HepG2 (cell line): Measurements from ENCODE around the gene MYOM1. TPM values are rescaled to one million over a fixed set of nuclear protein-coding genes. Genes with fewer than 3 reads are reported as not detected.

ENCODE experiments used
- ATAD3A ChIP-seq: sonication (generic); formaldehyde crosslinking; IDR thresholded peaks from 2 replicates; pipeline ENCODE4 v1.4.0; 2020; ENCODE audit warnings: missing genetic modification reagents
- HNRNPUL1 ChIP-seq: fragments of 200-400 bp; formaldehyde crosslinking; IDR thresholded peaks from 2 replicates; pipeline ENCODE4 v1.6.1; 2017; ENCODE audit warnings: low read depth, mild to moderate bottlenecking, low read length, moderate library complexity
- POLR2A ChIP-seq, 2 experiments: IDR thresholded peaks; 2 replicates each; pipeline ENCODE4 v1.6.1; 2011; ENCODE audit warnings: low read depth in 2 of 2, low read length in 2 of 2, mild to moderate bottlenecking in 1 of 2, moderate library complexity in 1 of 2; ENCODE audit not compliant: insufficient read depth in 1 of 2
- REL ChIP-seq: sonication (generic); formaldehyde crosslinking; conservative IDR thresholded peaks from 2 replicates; pipeline ENCODE4 v1.8.0; 2022; ENCODE audit warnings: mild to moderate bottlenecking, missing genetic modification reagents, moderate library complexity
- SALL1 ChIP-seq: sonication (generic); formaldehyde crosslinking; IDR thresholded peaks from 2 replicates; pipeline ENCODE4 v1.8.0; 2022; ENCODE audit warnings: mild to moderate bottlenecking, missing genetic modification reagents
- SMAD1 ChIP-seq: sonication (generic); formaldehyde crosslinking; IDR thresholded peaks from 2 replicates; pipeline ENCODE4 v1.4.0; 2020; ENCODE audit warnings: missing genetic modification reagents, low read depth, mild to moderate bottlenecking, borderline replicate concordance
- SOX13 ChIP-seq, 3 experiments: fragments of 450-650 bp in 1 of 3; sonication (generic) in 1 of 3; formaldehyde crosslinking in 1 of 3; IDR thresholded peaks in 2 of 3; conservative IDR thresholded peaks in 1 of 3; 2 replicates each; pipeline versions ENCODE4 v1.5.0 to v1.6.1; 2016 to 2020; ENCODE audit warnings: antibody characterized with exemption in 1 of 3, mild to moderate bottlenecking in 1 of 3, missing compliant biosample characterization in 1 of 3, missing genetic modification reagents in 1 of 3, moderate library complexity in 1 of 3
- SOX6 ChIP-seq, 2 experiments: fragments of 450-650 bp in 1 of 2; sonication (generic) in 1 of 2; formaldehyde crosslinking in 1 of 2; IDR thresholded peaks; 2 replicates each; pipeline versions ENCODE4 v1.4.0 to v1.6.1; 2017 to 2020; ENCODE audit warnings: antibody characterized with exemption in 1 of 2, mild to moderate bottlenecking in 1 of 2, missing genetic modification reagents in 1 of 2
- YEATS2 ChIP-seq: sonication (generic); formaldehyde crosslinking; IDR thresholded peaks from 2 replicates; pipeline ENCODE4 v1.4.0; 2020; ENCODE audit warnings: missing genetic modification reagents, borderline replicate concordance
- YY1 ChIP-seq: IDR thresholded peaks from 2 replicates; pipeline ENCODE4 v1.6.1; 2011; ENCODE audit warnings: low read length, low read depth, moderate library complexity, mild to moderate bottlenecking; ENCODE audit not compliant: insufficient read depth, insufficient replicate concordance
- ZBTB38 ChIP-seq: sonication (generic); formaldehyde crosslinking; IDR thresholded peaks from 2 replicates; pipeline ENCODE4 v1.5.1; 2020; ENCODE audit warnings: mild to moderate bottlenecking, missing genetic modification reagents
- ZFP37 ChIP-seq: sonication (generic); formaldehyde crosslinking; IDR thresholded peaks from 2 replicates; pipeline ENCODE4 v1.4.0; 2020; ENCODE audit warnings: missing genetic modification reagents, borderline replicate concordance
- ZNF331 ChIP-seq: sonication (generic); formaldehyde crosslinking; IDR thresholded peaks from 2 replicates; pipeline ENCODE4 v1.4.0; 2020; ENCODE audit warnings: missing genetic modification reagents
- ZNF350 ChIP-seq: sonication (generic); formaldehyde crosslinking; IDR thresholded peaks from 2 replicates; pipeline ENCODE4 v1.4.0; 2020; ENCODE audit warnings: mild to moderate bottlenecking, low read depth, missing genetic modification reagents, borderline replicate concordance
- polyA plus RNA-seq, 8 experiments: library from polyadenylated mRNA; depleted of rRNA in 3 of 8; stranded (reverse) in 7 of 8; unstranded in 1 of 8; fragments of >200 nt; fragmentation: Illumina TruSeq in 4 of 8; extraction: Trizol in 4 of 8; gene quantifications; 2 replicates each; pipeline versions ENCODE4 v1.2.1 to v1.2.3, GENCODE V29; 2011 to 2016; ENCODE audit warnings: low read depth in 4 of 8, missing spikeins in 1 of 8, mixed read lengths in 1 of 8; ENCODE audit not compliant: insufficient read depth in 1 of 8
- total RNA-seq, 5 experiments: library from RNA; depleted of rRNA; stranded (reverse); fragments of >200 nt; fragmentation: Illumina TruSeq; extraction: Trizol; gene quantifications; 2 replicates each; pipeline ENCODE4 v1.2.3, GENCODE V29; 2016; ENCODE audit warnings: low read depth in 1 of 5
- TF ChIP-seq, protein P1 (sequence below): sonication (generic); formaldehyde crosslinking; IDR thresholded peaks from 2 replicates; pipeline ENCODE4 v1.4.0; 2020; ENCODE audit warnings: low read depth, missing genetic modification reagents
- TF ChIP-seq, protein P2 (sequence below): IDR thresholded peaks from 2 replicates; pipeline ENCODE4 v1.6.1; 2016; ENCODE audit warnings: control low read depth
- TF ChIP-seq, protein P3 (sequence below): sonication (generic); formaldehyde crosslinking; conservative IDR thresholded peaks from 2 replicates; pipeline ENCODE4 v1.8.0; 2022; ENCODE audit warnings: low read depth, missing genetic modification reagents
- TF ChIP-seq, protein P4 (sequence below): sonication (generic); formaldehyde crosslinking; IDR thresholded peaks from 2 replicates; pipeline ENCODE4 v1.4.0; 2020; ENCODE audit warnings: missing genetic modification reagents, mild to moderate bottlenecking, borderline replicate concordance

The MYOM1 gene
- total and polyA plus RNA-seq, 2 of the 13 experiments (the other 11 are each of a cell fraction or from before 2014, with no cell fraction given), result 0.46 to 0.98 TPM

DNA sequence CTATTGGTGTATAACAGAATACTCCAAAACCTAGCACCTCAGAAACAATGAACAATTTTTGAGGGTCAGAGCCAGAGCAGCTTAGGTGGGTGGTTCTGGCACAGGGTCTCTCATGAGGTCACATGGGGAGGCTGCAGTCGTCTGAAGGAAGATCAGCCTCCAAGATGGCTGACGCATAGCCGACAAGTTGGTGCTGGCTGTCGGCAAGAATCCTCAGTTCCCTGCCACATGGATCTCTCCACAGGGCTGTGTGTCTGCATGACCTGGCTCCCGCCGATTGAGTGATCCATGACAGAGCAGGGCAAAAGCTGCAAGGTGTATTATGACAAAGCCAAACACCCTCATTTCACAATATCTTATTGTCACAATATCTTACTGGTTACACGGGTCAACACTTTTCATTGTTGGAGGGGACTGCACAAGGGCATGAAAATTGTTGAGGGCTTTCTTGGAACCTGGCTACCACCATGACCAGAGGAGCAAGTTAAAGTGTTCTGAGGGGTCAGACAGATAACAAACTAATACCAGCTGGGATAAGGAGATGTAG is 46.4 kb upstream of the MYOM1 start (continued):
- TF ChIP-seq ZNF331 (CRISPR knock-in tag) (no peak), SMAD1 (CRISPR knock-in tag) (no peak), ZFP37 (no peak), POLR2A (IDR thresholded peaks at IDR 0.05; ENCODE audit: insufficient read depth in 1 of 2, low read depth in 2 of 2, low read length in 2 of 2) (peak in 1 of 2 experiments; percentile 25; a peak in 1 of 4 replicates), HNRNPUL1 (no peak), SOX13 (IDR thresholded peaks at IDR 0.05) (no peak), SOX13 (CRISPR knock-in tag; conservative IDR thresholded peaks at IDR 0.05 in 1 of 2, IDR thresholded peaks at IDR 0.05 in 1 of 2) (peak in 1 of 2 experiments; percentile 62; a peak in 2 of 4 replicates), YEATS2 (CRISPR knock-in tag) (no peak), SOX6 (IDR thresholded peaks at IDR 0.05) (no peak), SOX6 (CRISPR knock-in tag; IDR thresholded peaks at IDR 0.05) (peak; percentile 49; the same call in 1 of the 2 replicates), SALL1 (CRISPR knock-in tag) (peak; percentile 25; the same call in 1 of the 2 replicates), REL (CRISPR knock-in tag) (no peak), ZNF350 (no peak), YY1 (peak; percentile 41), ZBTB38 (CRISPR knock-in tag) (no peak), ATAD3A (CRISPR knock-in tag) (no peak)
- TF ChIP-seq, protein P1, sequence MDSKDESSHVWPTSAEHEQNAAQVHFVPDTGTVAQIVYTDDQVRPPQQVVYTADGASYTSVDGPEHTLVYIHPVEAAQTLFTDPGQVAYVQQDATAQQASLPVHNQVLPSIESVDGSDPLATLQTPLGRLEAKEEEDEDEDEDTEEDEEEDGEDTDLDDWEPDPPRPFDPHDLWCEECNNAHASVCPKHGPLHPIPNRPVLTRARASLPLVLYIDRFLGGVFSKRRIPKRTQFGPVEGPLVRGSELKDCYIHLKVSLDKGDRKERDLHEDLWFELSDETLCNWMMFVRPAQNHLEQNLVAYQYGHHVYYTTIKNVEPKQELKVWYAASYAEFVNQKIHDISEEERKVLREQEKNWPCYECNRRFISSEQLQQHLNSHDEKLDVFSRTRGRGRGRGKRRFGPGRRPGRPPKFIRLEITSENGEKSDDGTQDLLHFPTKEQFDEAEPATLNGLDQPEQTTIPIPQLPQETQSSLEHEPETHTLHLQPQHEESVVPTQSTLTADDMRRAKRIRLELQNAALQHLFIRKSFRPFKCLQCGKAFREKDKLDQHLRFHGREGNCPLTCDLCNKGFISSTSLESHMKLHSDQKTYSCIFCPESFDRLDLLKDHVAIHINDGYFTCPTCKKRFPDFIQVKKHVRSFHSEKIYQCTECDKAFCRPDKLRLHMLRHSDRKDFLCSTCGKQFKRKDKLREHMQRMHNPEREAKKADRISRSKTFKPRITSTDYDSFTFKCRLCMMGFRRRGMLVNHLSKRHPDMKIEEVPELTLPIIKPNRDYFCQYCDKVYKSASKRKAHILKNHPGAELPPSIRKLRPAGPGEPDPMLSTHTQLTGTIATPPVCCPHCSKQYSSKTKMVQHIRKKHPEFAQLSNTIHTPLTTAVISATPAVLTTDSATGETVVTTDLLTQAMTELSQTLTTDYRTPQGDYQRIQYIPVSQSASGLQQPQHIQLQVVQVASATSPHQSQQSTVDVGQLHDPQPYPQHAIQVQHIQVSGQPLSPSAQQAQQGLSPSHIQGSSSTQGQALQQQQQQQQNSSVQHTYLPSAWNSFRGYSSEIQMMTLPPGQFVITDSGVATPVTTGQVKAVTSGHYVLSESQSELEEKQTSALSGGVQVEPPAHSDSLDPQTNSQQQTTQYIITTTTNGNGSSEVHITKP (CRISPR knock-in tag), result no peak
- TF ChIP-seq, protein P2, sequence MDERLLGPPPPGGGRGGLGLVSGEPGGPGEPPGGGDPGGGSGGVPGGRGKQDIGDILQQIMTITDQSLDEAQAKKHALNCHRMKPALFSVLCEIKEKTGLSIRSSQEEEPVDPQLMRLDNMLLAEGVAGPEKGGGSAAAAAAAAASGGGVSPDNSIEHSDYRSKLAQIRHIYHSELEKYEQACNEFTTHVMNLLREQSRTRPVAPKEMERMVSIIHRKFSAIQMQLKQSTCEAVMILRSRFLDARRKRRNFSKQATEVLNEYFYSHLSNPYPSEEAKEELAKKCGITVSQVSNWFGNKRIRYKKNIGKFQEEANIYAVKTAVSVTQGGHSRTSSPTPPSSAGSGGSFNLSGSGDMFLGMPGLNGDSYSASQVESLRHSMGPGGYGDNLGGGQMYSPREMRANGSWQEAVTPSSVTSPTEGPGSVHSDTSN, result no peak
- TF ChIP-seq, protein P3, sequence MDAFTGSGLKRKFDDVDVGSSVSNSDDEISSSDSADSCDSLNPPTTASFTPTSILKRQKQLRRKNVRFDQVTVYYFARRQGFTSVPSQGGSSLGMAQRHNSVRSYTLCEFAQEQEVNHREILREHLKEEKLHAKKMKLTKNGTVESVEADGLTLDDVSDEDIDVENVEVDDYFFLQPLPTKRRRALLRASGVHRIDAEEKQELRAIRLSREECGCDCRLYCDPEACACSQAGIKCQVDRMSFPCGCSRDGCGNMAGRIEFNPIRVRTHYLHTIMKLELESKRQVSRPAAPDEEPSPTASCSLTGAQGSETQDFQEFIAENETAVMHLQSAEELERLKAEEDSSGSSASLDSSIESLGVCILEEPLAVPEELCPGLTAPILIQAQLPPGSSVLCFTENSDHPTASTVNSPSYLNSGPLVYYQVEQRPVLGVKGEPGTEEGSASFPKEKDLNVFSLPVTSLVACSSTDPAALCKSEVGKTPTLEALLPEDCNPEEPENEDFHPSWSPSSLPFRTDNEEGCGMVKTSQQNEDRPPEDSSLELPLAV (CRISPR knock-in tag), result no peak
- TF ChIP-seq, protein P4, sequence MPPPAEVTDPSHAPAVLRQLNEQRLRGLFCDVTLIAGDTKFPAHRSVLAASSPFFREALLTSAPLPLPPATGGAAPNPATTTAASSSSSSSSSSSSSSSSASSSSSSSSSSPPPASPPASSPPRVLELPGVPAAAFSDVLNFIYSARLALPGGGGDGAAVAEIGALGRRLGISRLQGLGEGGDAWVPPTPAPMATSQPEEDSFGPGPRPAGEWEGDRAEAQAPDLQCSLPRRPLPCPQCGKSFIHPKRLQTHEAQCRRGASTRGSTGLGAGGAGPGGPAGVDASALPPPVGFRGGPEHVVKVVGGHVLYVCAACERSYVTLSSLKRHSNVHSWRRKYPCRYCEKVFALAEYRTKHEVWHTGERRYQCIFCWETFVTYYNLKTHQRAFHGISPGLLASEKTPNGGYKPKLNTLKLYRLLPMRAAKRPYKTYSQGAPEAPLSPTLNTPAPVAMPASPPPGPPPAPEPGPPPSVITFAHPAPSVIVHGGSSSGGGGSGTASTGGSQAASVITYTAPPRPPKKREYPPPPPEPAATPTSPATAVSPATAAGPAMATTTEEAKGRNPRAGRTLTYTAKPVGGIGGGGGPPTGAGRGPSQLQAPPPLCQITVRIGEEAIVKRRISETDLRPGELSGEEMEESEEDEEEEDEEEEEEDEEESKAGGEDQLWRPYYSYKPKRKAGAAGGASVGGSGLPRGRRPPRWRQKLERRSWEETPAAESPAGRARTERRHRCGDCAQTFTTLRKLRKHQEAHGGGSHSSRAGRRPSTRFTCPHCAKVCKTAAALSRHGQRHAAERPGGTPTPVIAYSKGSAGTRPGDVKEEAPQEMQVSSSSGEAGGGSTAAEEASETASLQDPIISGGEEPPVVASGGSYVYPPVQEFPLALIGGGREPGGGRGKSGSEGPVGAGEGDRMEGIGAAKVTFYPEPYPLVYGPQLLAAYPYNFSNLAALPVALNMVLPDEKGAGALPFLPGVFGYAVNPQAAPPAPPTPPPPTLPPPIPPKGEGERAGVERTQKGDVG (CRISPR knock-in tag), result no peak
